NCI-H2227 treated with DMSO at 0.1 percent for 48 hours (cell line): ENCODE measurements around the gene METTL1.
"Not testable (repeated sequence)": the region's sequence is repeated elsewhere in the genome, so short reads cannot be mapped to it uniquely, and the experiment has no call there.

Experiments used
- DNase-seq: peaks from one replicate; lab custom pipeline; 2025; lab: John Stamatoyannopoulos, UW

Gene METTL1

GRCh38 chr12:57771873-57772428 is at the start of gene METTL1:
METTL1 (minus strand) TSS chr12:57772105; CDS start chr12:57772083, 22 bp downstream.
- peak; percentile 84 for DNase-seq

GRCh38 chr12:57821015-57821414 is 49.1 kb upstream of the METTL1 start:
- DNase-seq, result not testable (repeated sequence)

GRCh38 chr12:57820119-57820518 is 48.2 kb upstream of the METTL1 start:
- DNase-seq, result not testable (repeated sequence)

- DNase-seq, result not testable (repeated sequence)
These were observed 46.1 kb upstream of the METTL1 start for GRCh38 chr12:57817990-57818331.

GRCh38 chr12:57817261-57817989 is 45.5 kb upstream of the METTL1 start:
- no peak for DNase-seq

- DNase-seq, result no peak
These were observed 44.9 kb upstream of the METTL1 start for GRCh38 chr12:57816855-57817151.

GRCh38 chr12:57816001-57816854 is 44.3 kb upstream of the METTL1 start:
- no peak for DNase-seq

- no peak for DNase-seq
These were observed 43.5 kb upstream of the METTL1 start for GRCh38 chr12:57815177-57816000.

GRCh38 chr12:57813971-57814772 is 42.3 kb upstream of the METTL1 start:
- no peak for DNase-seq

- no peak for DNase-seq
These were observed 41.4 kb upstream of the METTL1 start for GRCh38 chr12:57813111-57813970.

GRCh38 chr12:57811028-57811755 is 39.3 kb upstream of the METTL1 start:
- no peak for DNase-seq

- DNase-seq, result no peak
These were observed 38.5 kb upstream of the METTL1 start for GRCh38 chr12:57810450-57810849.

GRCh38 chr12:57809425-57809824 is 37.5 kb upstream of the METTL1 start:
- DNase-seq, result no peak

- DNase-seq, result no peak
These were observed 36.4 kb upstream of the METTL1 start for GRCh38 chr12:57808351-57808750.

- no peak for DNase-seq
These were observed 35.4 kb upstream of the METTL1 start for GRCh38 chr12:57807285-57807684.

GRCh38 chr12:57806677-57807076 is 34.8 kb upstream of the METTL1 start:
- no peak for DNase-seq

- DNase-seq, result peak; percentile 2
These were observed 31.5 kb upstream of the METTL1 start for GRCh38 chr12:57803319-57803893.

- no peak for DNase-seq
These were observed 30.7 kb upstream of the METTL1 start for GRCh38 chr12:57802607-57803006.

- DNase-seq, result no peak
These were observed 29.1 kb upstream of the METTL1 start for GRCh38 chr12:57800965-57801364.
